ENCODE data around the gene FAM9C.

DNA sequence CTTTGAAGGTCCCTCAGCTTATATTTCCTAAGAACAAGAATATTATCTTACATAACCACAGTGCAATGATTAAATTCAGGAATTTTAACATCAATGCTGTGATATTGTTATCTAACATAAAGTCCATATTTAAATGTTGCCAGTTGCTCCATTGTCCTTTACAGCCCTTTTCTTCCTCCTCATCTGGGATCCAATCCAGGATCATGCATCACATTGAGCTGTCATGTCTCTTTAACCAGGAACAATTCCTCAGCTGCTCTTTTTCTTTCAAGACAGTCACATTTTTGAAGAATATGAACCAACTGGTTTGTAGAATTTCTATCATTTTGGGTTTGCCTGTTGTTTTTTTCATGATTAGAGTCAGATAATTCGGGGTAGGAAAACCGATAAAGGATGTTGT is 57.5 kb downstream of the FAM9C start:
- TF ChIP-seq, protein P1, sequence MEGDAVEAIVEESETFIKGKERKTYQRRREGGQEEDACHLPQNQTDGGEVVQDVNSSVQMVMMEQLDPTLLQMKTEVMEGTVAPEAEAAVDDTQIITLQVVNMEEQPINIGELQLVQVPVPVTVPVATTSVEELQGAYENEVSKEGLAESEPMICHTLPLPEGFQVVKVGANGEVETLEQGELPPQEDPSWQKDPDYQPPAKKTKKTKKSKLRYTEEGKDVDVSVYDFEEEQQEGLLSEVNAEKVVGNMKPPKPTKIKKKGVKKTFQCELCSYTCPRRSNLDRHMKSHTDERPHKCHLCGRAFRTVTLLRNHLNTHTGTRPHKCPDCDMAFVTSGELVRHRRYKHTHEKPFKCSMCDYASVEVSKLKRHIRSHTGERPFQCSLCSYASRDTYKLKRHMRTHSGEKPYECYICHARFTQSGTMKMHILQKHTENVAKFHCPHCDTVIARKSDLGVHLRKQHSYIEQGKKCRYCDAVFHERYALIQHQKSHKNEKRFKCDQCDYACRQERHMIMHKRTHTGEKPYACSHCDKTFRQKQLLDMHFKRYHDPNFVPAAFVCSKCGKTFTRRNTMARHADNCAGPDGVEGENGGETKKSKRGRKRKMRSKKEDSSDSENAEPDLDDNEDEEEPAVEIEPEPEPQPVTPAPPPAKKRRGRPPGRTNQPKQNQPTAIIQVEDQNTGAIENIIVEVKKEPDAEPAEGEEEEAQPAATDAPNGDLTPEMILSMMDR (IDR thresholded peaks at IDR 0.05), result no peak
- TF ChIP-seq POLR2A (IDR thresholded peaks at IDR 0.05), result no peak

All from Peyer's patch (tissue), 4 donors.